T follicular helper cell (primary cell): ENCODE results near the gene DYNLT4.
"Not testable (repeated sequence)": the region's sequence is repeated elsewhere in the genome, so short reads cannot be mapped to it uniquely, and the experiment has no call there.

ENCODE experiments used
- DNase-seq: peaks from one replicate; pipeline ENCODE4 v3.0.0-alpha.2; 2020; ENCODE audit warnings: low read depth

DYNLT4 gene

DNA sequence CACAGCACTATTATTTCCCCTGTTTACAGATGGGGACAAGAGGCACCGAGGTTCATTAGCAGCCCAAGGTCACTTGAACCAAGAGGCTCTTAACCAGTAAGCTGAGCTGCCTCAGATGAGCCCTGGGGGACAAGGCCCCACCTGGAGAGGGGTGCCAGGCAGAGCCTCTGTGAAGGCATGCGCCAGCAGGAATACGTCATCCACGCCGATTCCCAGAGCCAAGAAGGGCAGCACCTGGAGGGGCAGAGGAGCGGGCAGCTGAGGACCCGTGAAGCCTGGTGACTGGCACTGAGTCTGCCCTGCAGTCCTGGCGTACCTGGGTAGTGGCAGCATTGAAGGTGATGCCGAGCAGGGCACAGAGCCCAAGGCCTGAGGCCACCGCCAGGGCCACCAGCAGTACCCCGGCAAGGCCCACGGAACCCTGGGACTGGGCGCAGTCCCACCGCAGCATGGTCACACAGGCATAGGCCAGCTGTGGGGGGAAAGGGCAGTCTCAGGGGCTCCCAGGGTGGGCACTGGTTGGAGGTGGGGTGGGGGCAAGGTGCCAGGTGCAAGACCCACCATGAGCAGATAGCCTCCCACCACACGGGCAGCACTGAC is 21.8 kb upstream of the DYNLT4 start:
- DNase-seq = no peak

GRCh38 chr1:44828003-44828651 is 21.0 kb upstream of the DYNLT4 start:
- DNase-seq = no peak

- no peak for DNase-seq
Observed at GRCh38 chr1:44827197-44828002, 20.2 kb upstream of the DYNLT4 start.

GRCh38 chr1:44826375-44827196 is 19.4 kb upstream of the DYNLT4 start:
- no peak for DNase-seq

DNA sequence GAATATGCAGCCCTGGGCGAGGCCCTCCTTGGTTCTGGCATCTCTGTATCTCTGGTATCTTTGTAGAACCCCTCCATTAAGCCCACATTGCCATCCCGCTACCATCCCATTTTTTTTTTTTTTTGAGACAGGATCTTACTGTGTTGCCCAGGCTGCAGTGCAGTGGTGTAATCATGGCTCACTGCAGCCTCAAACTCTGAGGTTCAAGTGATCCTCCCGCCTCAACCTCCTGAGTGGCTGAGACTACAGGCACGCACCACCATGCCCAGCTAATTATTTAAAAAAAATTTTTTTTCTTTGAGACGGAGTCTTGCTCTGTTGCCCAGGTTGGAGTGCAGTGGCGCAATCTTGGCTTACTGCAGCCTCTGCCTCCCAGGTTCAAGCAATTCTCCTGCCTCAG is 17.2 kb upstream of the DYNLT4 start:
- not testable (repeated sequence) for DNase-seq

DNA sequence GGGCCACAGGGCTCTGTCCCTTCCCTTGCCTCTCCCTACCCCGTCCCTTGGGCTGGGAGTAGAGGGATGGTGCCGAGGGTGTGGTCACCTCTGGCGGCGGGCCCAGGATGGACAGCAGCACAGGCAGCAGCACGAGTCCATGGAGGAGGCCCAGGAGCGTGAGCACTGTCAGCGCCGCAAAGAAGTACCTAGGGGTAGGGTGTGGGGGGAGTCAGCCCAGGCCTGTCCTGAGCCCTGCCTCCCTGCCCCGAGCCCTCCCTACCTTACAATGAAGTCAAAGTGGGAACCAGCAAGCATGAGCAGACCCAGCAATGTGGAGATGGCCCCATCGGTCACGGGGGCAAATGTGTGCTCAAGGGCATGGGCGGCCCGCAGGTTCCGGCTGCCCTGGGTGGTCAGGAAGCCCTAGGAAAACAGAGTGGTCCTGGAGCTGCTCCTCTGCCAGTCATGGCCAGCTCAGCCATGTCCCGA is 15.9 kb upstream of the DYNLT4 start:
- no peak for DNase-seq

DNA sequence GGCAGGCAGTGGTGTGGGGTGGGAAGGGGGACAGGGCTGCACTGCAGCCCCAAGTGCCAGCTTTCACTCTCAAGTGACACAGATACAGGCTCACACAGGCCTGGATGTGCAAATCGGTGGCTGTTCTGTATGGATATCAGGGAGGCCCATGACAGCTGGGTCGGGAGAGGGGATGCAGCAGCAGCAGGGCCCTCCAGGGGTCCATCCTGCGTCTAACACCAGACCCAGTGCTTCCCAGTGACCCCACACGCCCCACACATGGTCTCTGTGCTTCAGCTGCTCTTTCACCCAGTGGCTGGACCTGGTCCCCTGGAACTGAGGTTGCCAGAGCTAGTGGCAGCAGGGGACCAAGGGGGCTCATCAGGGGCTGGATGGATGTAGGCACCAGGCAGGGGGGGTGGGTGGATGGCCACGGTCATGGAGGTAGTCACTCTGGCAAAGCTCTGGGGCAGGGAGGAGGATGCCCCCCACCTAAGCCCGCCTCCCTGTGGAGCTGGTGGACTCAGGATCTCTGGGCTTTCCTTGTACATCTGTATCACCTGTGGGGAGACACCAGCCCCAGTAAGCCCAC is 15.1 kb upstream of the DYNLT4 start:
- no peak for DNase-seq

- no peak for DNase-seq
Observed at GRCh38 chr1:44821240-44821715, 14.1 kb upstream of the DYNLT4 start.

- DNase-seq = no peak
Observed at GRCh38 chr1:44820328-44821239, 13.4 kb upstream of the DYNLT4 start.

DNA sequence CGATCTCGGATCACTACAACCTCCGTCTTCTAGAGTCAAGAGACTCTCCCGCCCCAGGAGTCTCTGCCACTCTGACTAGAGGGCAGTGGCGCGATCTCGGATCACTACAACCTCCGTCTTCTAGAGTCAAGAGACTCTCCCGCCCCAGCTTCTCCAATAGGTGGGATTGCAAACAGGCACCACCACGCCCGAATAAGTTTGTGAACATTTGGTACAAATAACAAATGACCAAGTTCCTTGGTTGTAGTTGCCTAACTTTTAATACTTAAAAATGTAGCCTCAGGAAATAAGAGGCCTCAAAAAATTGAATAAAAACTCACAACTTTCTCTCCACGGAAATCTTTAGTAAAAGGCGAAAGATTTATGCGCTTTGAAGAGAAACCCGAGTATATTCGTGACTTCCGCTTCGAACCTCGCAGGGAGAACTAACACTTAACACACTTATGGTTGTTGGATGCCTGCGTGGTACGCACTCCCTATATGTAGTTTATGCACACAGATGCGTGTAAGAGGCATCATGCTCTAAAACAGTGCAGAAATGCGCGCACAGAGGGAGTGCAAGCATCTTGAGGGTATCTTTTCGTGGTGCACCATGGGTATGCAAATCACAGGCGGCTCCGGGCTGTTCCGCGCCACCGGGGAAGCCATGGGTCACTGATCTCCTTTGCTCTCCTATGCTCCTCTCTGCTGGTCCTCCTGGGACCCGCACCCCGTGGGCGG is 12.6 kb upstream of the DYNLT4 start:
- peak; percentile 63 for DNase-seq

- no peak for DNase-seq
Observed at GRCh38 chr1:44819196-44819607, 12.1 kb upstream of the DYNLT4 start.

- DNase-seq = no peak
Observed at GRCh38 chr1:44817771-44818495, 10.8 kb upstream of the DYNLT4 start.

- no peak for DNase-seq
Observed at GRCh38 chr1:44817307-44817706, 10.2 kb upstream of the DYNLT4 start.

DNA sequence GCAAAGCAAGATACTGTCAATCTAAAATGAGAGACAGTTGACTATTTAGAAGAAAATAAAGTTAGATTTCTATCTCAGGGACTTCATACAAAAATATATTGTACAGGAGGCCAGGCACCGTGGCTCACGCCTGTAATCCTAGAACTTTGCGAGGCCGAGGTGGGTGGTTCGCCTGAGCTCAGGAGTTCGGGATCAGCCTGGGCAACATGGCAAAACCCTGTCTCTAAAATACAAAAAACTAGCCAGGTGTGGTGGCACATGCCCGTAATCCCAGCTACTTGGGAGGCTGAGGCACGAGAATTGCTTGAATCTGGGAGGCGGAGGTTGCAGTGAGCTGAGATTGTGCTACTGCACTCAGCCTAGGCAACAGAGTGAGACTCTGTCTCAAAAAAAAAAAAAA is 8.8 kb upstream of the DYNLT4 start:
- not testable (repeated sequence) for DNase-seq

GRCh38 chr1:44812822-44813543 is 5.8 kb upstream of the DYNLT4 start:
- DNase-seq = no peak

- no peak for DNase-seq
Observed at GRCh38 chr1:44811234-44811633, 4.1 kb upstream of the DYNLT4 start.

DNA sequence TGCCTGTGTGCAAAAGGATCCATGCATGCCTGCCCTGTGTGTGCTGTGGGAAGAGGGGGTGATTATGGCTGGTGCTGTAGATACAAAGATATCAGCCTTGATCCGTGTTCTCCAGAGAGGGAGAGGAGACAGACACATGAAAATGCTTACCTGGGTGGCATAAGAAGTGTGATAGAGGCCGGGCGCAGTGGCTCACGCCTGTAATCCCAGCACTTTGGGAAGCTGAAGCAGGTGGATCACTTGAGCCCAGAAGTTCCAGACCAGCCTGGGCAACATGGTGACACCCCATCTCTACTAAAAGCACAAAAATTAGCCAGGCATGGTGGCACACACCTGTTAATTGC is 3.6 kb upstream of the DYNLT4 start:
- DNase-seq = not testable (repeated sequence)

DNA sequence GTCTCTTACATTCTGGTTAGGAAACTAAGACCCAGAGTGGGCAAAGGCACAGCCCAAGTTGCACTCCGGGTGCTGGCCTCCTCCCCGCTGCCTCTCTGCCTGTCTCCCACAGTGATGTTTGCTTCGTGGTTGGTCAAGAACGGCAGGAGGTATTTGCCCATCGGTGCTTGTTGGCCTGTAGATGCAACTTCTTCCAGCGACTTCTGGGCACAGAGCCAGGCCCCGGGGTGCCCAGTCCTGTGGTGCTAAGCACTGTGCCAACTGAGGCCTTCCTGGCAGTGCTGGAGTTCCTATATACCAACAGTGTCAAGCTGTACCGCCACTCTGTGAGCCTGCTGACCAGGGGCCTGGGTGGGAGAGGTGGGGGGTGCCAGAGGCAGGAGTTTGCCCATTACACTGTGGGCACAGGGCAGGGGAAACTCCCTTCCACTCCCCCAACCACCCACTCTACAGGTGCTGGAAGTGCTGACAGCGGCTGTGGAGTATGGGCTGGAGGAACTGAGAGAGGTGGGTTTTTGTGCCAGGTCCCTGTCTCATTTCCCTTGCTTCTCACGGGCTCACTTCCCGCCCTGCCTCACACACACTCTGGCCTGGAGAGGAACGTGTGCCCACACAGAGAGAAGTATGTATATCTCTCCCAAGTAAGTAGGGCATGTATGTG is 3.1 kb upstream of the DYNLT4 start:
- peak; percentile 25 for DNase-seq
